SKM-1 treated with dmso at 0.1 percent for 144 hours (cell line): ENCODE results near the gene PRR5L.

Experiments used
- DNase-seq: peaks from one replicate; lab custom pipeline; 2025; ENCODE audit not compliant: unreplicated experiment; lab: John Stamatoyannopoulos, UW

The PRR5L gene

GRCh38 chr11:36376009-36376887, 80.2 kb downstream of the PRR5L start:
- no peak for DNase-seq

DNA sequence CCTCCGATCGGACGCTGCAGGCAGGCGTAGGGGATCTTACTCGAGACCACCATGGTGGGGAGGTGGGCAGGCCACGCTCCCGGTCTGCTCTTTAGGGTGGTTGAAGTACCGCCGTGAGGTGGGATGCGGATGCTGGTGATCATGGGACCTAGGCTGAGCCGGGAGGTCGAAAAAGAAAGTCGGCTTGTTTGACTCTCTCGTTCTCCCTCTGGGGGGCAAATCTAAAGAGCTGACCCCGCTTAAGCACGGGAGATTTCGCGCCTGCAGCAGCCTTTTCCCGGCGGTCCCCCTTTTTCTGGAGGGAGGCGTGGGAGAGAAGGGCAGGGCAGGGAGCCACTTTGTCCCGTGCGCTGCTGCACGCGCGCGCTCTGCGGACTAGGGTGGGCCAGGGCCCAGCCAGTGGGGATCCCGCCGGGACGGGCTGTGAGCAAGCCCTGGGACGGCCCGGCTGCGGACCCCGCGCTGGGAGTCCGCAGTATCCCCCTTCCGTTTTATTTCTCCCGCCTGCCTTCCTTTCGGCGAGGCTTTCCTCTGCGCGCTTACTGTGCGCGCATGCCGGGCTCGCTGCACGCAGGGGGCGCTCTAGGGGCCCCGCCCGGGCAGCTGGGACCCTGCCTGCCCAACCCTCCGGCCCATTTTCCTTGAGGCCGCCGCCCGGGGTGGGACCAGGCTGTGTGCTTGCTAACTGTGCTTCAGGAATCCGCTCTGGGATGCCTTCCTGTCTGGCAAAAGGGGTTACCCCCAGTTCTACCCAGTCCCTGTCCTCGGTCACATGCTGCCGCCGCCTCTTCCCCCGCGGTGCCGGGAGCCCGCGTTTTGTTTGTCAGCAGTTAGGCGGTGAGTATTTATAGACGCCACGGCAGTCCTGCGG, 81.0 kb downstream of the PRR5L start:
- no peak for DNase-seq

- DNase-seq = no peak
Observed at GRCh38 chr11:36377759-36378564, 81.9 kb downstream of the PRR5L start.

- DNase-seq = no peak
Observed at GRCh38 chr11:36379653-36380052, 83.6 kb downstream of the PRR5L start.

DNA sequence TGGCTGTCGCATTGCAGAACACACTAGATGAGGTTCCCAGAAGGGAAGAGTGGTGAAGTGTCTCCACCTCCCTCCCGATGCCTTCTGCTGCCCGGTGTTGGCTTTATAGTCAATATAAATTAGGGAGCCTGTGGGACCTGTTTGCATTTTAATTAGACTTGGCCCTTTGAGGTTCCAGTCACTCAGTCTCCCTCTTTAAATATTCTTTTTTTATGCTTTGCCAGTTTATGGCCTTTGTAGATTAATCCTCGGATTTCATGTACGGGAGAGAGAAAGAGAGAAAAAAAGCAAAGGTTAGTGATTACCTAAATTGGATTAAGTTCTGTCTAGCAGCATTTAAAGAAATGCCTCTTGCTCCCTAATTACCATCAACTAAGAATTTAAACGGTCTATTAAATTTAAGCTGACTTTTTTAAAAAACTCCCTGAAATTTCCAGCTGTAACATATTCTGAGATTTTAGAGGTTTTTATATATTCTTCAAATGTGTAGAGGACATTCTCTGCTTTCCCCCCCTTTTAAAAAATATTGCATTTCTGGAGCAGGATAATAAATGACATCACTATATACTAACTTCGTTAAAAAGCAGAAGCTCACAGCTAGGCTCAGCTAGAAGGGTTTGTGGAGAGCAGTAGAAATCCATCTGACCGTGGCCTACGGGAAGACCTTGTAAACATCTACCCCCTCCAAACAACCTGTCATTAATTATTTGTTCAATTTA, 84.4 kb downstream of the PRR5L start:
- DNase-seq = no peak

GRCh38 chr11:36381015-36381360, 84.9 kb downstream of the PRR5L start:
- DNase-seq = no peak

- DNase-seq = no peak
Observed at GRCh38 chr11:36383195-36383594, 87.1 kb downstream of the PRR5L start.

DNA sequence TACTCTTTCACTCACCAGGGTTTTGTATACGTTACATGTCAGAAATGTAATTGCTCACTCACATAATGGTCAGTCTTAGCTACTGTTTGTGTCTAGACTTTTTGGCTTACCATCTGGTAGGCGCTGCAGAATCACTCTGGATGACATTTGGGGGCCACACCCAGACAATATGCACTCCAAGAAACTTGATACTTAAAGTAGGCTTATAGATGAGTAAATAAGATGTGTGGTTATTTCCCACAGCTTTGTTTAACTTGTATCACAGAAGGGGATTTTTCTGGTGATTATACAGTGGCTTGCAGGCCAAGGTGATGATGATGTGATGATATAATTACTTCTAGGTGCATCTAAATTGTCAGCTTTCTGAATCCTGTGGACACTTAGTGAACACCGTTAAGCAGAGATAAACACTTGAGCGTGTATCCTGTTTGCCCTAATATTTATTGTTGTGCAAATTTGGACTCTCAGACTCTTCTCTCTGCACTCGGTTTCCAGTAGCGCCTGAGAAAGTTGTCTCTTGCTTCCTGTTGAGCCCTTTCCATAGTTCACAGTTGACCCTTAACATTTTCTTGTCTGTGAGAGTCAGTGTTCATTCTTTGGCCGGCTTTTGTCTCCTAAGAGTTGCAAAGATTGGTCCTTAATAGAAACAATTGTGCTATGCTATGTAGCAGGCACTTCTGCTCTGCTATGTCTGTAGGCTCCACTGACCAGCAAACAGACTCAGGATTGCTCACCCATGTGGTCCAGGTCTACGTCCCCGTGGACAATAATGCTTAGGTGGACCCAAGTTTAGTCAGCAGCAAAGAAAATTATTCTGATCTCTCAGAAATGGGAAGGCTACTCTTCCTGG, 89.3 kb downstream of the PRR5L start:
- no peak for DNase-seq

- no peak for DNase-seq
Observed at GRCh38 chr11:36386411-36386810, 90.3 kb downstream of the PRR5L start.

DNA sequence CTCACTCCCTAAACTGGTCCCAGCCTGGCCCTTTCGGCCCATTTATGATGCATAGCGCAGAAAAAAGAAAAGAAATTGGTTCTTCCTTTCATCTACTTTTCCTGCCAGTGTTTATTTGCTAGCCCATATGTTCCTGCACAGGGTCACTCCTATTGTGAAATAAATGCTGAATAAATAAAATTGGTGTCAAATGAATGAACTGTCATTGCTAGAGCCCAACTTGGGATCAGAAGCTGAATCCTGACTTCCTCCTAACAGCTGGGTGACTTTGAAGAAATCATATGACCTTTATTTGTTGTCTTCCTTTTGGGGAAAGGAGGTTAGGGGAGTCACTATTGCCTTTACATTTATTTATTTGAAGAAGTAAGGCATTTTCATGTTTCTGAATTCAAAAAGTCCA, 92.0 kb downstream of the PRR5L start:
- no peak for DNase-seq

DNA sequence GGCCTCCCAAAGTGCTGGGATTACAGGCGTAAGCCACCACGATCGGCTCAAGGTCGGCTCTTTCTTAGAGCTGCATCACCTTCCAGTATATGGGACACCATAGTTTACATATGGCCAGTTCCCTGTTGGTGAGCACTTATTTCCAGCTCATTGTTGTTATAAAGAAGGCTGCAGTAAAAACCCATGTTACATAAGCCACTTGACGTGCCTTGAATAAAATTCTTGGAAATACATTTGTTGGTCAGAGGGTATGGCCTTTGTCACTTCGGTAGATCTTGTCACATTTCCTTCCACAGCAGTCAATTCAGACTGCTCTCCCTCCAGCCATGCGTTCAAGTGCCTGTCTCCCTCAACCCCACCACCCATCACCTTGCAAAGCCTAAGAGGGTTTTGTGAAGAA, 92.9 kb downstream of the PRR5L start:
- DNase-seq = no peak

DNA sequence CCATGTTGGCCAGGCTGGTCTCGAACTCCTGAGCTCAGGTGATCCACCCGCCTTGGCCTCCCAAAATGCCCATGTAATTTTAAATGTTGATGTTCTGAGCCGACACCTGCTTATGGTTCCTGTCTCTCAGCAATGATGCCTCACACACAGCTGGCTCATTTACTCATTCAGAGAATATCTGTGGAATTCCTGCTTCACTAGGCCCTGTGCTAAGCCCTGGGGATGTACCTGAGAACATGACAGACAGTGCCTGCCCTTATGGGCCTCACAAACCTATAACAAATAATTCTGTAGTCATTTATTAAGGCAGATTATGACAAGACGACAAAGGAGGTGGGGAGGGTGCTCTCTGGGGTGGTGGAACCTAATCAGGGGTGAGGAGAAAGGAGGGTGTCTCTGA, 93.7 kb downstream of the PRR5L start:
- DNase-seq = no peak

DNA sequence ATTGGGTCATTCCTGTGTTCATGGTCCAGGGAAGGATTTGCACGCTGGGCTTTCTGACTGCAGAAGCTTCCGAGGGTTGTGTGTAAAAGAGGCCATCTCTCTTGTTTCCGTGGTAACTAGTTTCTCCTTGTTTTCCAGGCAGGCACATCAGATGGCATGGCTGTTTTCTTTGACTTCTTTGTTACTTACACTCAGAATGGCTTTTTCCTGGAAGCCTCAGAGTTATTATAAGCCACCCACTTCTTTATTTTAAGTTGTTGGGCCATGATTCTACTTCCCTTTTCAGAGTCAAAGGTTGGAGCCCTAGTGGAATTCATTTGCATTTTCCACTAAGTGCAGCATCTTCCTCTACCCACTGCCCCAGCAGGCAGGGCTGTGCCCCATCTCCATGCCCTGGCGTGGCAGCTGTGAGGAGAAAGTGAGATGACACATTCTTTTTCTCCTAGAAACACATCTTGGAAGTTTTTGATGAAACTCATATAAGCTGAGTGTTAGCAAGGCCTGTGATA, 94.9 kb downstream of the PRR5L start:
- DNase-seq = peak; percentile 79

DNA sequence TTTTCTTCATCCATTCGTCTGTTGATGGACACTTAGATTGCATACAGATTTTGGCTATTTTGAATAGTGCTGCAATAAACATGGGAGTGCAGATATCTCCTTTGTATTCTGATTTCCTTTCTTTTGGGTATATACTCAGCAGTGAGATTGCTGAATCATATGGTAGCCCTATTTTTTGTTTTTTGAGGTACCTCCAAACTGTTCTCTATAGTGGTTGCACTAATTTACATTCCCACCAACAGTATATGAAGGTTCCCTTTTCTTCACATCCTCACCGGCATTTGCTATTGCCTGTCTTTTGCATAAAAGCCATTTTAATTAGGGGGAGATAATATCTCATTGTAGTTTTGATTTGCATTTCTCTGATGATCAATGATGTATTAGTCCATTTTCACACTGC, 96.1 kb downstream of the PRR5L start:
- no peak for DNase-seq

DNA sequence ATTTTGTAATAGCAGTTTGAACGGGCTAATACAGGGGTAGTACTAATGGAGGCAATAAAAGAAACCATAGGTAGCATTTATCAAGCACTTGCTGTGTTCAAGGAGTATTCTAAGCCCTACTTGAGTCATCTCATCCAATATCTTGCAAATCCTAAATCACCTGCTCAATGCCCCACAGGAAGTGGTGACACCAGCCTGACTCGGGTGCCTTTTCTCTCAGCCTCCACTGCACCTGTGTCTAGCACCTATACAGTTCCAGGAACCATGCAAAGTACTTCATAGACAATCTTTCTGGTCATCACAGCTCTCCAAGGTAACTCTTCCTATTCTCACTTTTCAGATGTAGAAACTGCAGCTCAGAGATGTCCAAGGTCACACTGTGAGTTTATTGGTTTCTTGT, 98.0 kb downstream of the PRR5L start:
- no peak for DNase-seq

GRCh38 chr11:36394926-36395325, 98.8 kb downstream of the PRR5L start:
- no peak for DNase-seq

DNA sequence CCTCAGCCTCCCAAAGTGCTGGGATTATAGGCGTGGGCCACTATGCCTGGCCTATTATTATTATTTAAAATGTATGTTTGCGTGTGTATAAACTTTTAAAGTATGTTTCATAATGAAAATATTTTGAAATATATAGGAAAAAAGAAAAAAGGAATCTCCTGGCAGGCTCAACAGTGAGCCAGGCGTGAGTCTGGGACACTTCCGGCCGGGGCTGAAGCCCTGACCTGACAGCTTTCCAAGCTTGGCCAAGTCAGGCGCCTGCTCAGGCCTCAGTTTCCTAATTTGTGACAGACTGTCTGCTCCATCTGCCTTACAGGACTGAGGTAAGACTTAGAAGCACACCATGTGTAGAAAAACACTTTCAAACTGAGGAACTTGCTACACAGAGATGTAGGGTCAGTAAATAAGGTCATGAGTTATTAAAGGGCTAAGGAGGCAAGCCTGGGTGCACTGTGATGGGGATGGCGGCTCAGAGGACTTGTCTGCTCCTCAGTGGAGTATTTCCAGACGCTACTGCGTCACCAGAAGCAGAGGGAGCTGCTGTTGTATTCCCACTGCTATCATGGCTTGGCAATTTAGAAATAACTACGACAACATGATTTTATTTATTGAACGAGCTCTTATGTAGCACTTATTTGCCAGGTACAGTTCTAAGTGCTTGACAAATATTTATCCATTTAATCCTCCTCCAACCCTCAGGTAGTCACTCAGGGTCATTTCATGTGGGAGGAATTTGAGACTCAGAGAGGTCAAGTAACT, 100.1 kb downstream of the PRR5L start:
- no peak for DNase-seq

GRCh38 chr11:36398231-36398953, 102.3 kb downstream of the PRR5L start:
- no peak for DNase-seq
